SK-N-SH treated with all-trans-retinoic acid at 6 μM for 48 hours (cell line): Measurements from ENCODE around the gene HEATR5B.

ENCODE experiments used
- ARNTL ChIP-seq: fragments of 450-650 bp; formaldehyde crosslinking; IDR thresholded peaks from 2 replicates; pipeline ENCODE4 v1.5.0; 2020; ENCODE audit warnings: low read depth, mild to moderate bottlenecking, moderate library complexity, borderline replicate concordance
- CSDC2 ChIP-seq: fragments of 250-450 bp; sonication (Bioruptor Pico); IDR thresholded peaks from 2 replicates; pipeline ENCODE4 v1.5.0; 2020; ENCODE audit warnings: mild to moderate bottlenecking, moderate library complexity
- PPARA ChIP-seq: fragments of 250-450 bp; sonication (Bioruptor Pico); IDR thresholded peaks from 2 replicates; pipeline ENCODE4 v1.5.0; 2020; ENCODE audit warnings: mild to moderate bottlenecking, borderline replicate concordance
- RARB ChIP-seq: fragments of 250-450 bp; sonication (Bioruptor Pico); IDR thresholded peaks from 2 replicates; pipeline ENCODE4 v1.8.0; 2021; ENCODE audit warnings: mild to moderate bottlenecking, moderate library complexity
- SNAI2 ChIP-seq: fragments of 250-450 bp; sonication (Bioruptor Pico); IDR thresholded peaks from 2 replicates; pipeline ENCODE4 v1.5.0; 2020; ENCODE audit warnings: mild to moderate bottlenecking, moderate library complexity
- ZFP3 ChIP-seq: fragments of 250-450 bp; sonication (Bioruptor Pico); IDR thresholded peaks from 2 replicates; pipeline ENCODE4 v1.5.0; 2020; ENCODE audit warnings: mild to moderate bottlenecking, moderate library complexity
- ZFP30 ChIP-seq: fragments of 450-650 bp; formaldehyde crosslinking; IDR thresholded peaks from 2 replicates; pipeline ENCODE4 v1.5.0; 2022; ENCODE audit warnings: mild to moderate bottlenecking, moderate library complexity
- ZNF8 ChIP-seq: fragments of 450-650 bp; formaldehyde crosslinking; IDR thresholded peaks from 2 replicates; pipeline ENCODE4 v1.5.0; 2020; ENCODE audit warnings: mild to moderate bottlenecking, moderate library complexity
- TF ChIP-seq, protein P1 (sequence below): fragments of 250-450 bp; sonication (Bioruptor Pico); IDR thresholded peaks from 2 replicates; pipeline ENCODE4 v1.8.0; 2020; ENCODE audit warnings: mild to moderate bottlenecking, moderate library complexity, borderline replicate concordance
- TF ChIP-seq, protein P2 (sequence below): fragments of 250-450 bp; sonication (Bioruptor Pico); IDR thresholded peaks from 2 replicates; pipeline ENCODE4 v1.5.1; 2020; ENCODE audit warnings: low read depth, mild to moderate bottlenecking, moderate library complexity
- TF ChIP-seq, protein P3 (sequence below): fragments of 250-450 bp; sonication (Bioruptor Pico); IDR thresholded peaks from 2 replicates; pipeline ENCODE4 v1.5.0; 2020; ENCODE audit warnings: mild to moderate bottlenecking, moderate library complexity

DNA sequence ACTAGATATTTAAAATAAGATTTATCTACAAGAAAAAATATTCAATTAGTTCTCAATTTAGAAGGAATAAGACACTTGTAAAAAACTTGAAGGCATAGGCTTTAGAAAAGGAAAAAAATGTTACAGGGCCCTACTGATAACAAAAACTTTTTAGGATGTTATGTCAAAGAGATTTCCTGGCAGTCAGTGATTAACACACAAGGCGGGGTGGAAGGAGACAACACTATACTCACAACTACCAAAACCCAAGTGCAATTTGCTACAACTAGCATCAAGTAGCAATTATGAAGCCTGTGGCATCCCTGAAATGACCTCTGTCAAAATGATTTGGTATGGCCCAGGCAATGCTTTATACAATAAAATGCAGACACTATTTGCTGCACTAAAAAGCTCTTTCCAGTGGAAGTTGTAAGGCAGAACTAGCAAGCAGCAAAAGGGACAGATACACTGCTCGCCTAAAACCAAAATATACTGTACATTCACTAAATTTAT is 133.1 kb downstream of the HEATR5B start:
- no peak for TF ChIP-seq ZFP30 (CRISPR knock-in tag)
- TF ChIP-seq, protein P1, sequence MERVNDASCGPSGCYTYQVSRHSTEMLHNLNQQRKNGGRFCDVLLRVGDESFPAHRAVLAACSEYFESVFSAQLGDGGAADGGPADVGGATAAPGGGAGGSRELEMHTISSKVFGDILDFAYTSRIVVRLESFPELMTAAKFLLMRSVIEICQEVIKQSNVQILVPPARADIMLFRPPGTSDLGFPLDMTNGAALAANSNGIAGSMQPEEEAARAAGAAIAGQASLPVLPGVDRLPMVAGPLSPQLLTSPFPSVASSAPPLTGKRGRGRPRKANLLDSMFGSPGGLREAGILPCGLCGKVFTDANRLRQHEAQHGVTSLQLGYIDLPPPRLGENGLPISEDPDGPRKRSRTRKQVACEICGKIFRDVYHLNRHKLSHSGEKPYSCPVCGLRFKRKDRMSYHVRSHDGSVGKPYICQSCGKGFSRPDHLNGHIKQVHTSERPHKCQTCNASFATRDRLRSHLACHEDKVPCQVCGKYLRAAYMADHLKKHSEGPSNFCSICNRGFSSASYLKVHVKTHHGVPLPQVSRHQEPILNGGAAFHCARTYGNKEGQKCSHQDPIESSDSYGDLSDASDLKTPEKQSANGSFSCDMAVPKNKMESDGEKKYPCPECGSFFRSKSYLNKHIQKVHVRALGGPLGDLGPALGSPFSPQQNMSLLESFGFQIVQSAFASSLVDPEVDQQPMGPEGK (CRISPR knock-in tag): no peak
- no peak for TF ChIP-seq PPARA (CRISPR knock-in tag)
- no peak for TF ChIP-seq ARNTL (CRISPR knock-in tag)
- no peak for TF ChIP-seq RARB (CRISPR knock-in tag)
- TF ChIP-seq CSDC2: no peak
- no peak for TF ChIP-seq ZNF8
- no peak for TF ChIP-seq ZFP3 (CRISPR knock-in tag)
- no peak for TF ChIP-seq SNAI2 (CRISPR knock-in tag)
- TF ChIP-seq, protein P2, sequence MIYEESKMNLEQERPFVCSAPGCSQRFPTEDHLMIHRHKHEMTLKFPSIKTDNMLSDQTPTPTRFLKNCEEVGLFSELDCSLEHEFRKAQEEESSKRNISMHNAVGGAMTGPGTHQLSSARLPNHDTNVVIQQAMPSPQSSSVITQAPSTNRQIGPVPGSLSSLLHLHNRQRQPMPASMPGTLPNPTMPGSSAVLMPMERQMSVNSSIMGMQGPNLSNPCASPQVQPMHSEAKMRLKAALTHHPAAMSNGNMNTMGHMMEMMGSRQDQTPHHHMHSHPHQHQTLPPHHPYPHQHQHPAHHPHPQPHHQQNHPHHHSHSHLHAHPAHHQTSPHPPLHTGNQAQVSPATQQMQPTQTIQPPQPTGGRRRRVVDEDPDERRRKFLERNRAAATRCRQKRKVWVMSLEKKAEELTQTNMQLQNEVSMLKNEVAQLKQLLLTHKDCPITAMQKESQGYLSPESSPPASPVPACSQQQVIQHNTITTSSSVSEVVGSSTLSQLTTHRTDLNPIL (CRISPR knock-in tag): no peak
- TF ChIP-seq, protein P3, sequence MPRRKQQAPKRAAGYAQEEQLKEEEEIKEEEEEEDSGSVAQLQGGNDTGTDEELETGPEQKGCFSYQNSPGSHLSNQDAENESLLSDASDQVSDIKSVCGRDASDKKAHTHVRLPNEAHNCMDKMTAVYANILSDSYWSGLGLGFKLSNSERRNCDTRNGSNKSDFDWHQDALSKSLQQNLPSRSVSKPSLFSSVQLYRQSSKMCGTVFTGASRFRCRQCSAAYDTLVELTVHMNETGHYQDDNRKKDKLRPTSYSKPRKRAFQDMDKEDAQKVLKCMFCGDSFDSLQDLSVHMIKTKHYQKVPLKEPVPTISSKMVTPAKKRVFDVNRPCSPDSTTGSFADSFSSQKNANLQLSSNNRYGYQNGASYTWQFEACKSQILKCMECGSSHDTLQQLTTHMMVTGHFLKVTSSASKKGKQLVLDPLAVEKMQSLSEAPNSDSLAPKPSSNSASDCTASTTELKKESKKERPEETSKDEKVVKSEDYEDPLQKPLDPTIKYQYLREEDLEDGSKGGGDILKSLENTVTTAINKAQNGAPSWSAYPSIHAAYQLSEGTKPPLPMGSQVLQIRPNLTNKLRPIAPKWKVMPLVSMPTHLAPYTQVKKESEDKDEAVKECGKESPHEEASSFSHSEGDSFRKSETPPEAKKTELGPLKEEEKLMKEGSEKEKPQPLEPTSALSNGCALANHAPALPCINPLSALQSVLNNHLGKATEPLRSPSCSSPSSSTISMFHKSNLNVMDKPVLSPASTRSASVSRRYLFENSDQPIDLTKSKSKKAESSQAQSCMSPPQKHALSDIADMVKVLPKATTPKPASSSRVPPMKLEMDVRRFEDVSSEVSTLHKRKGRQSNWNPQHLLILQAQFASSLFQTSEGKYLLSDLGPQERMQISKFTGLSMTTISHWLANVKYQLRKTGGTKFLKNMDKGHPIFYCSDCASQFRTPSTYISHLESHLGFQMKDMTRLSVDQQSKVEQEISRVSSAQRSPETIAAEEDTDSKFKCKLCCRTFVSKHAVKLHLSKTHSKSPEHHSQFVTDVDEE (CRISPR knock-in tag): no peak
